Activated CD8-positive, alpha-beta memory T cell treated with anti-CD3 and anti-CD28 coated beads, Interleukin-2, amount 50 U/mL, for 24 hours (primary cell): ENCODE results near the gene ANKRD20A1.
"Not testable (repeated sequence)": the region's sequence is repeated elsewhere in the genome, so short reads cannot be mapped to it uniquely, and the experiment has no call there.

ENCODE experiments used
- DNase-seq: peaks from one replicate; pipeline ENCODE4 v3.0.0-alpha.2; 2020; ENCODE audit errors: extremely low read depth

The ANKRD20A1 gene

GRCh38 chr9:67858871-67859270 lies at the start of gene ANKRD20A1:
Gene ANKRD20A1 (plus strand): TSS chr9:67858931. CDS start chr9:67859427, 496 bp downstream.
- not testable (repeated sequence) for DNase-seq

- not testable (repeated sequence) for DNase-seq
Observed at GRCh38 chr9:67832088-67832487, 26.6 kb upstream of the ANKRD20A1 start.
